PC-3 (cell line): ENCODE data around the gene EMP2. TPM values are rescaled to one million over a fixed set of nuclear protein-coding genes. Genes with fewer than 3 reads are reported as not detected.

ENCODE experiments used
- ATAC-seq: fragments of 200-7000 bp; cut with Tn5 transposase; 2 replicates; pipeline ENCODE4 v1.9.1; 2020; ENCODE audit warnings: mild to moderate bottlenecking, moderate library complexity
- BruUV-seq: library from RNA; stranded (reverse); fragments of 400-500 nt; replicated peaks from 2 replicates; lab custom pipeline; 2021; lab: Mats Ljungman, UMichigan
- CTCF ChIA-PET: fragments of 300-600 bp; sonication (Branson Sonifier 250); formaldehyde crosslinking; loops from one replicate; lab custom pipeline; 2022; ENCODE audit warnings: antibody characterized with exemption; lab: Charles Lee
- POLR2A ChIA-PET: fragments of 300-600 bp; sonication (Branson Sonifier 250); formaldehyde crosslinking; loops from one replicate; lab custom pipeline; 2022; ENCODE audit warnings: antibody characterized with exemption; ENCODE audit not compliant: unreplicated experiment; lab: Charles Lee
- DNase-seq: peaks from one replicate; pipeline ENCODE4 v3.0.0-alpha.2; 2015
- H2AFZ ChIP-seq: fragments of 300-600 bp; sonication (generic); 2 replicates; pipeline ENCODE4 v1.6.0; 2016; ENCODE audit warnings: antibody characterized with exemption, low read length
- H3F3A ChIP-seq: fragments of 300-600 bp; sonication (generic); one replicate; pipeline ENCODE4 v1.6.0; 2017; ENCODE audit warnings: antibody characterized with exemption, low read length, control low read depth, mild to moderate bottlenecking; ENCODE audit not compliant: unreplicated experiment
- H3K27ac ChIP-seq: fragments of 300-600 bp; sonication (generic); 2 replicates; pipeline ENCODE4 v1.5.1; 2016; ENCODE audit warnings: mild to moderate bottlenecking, low read length
- H3K27me3 ChIP-seq: fragments of 300-600 bp; sonication (generic); 2 replicates; pipeline ENCODE4 v1.6.1; 2016; ENCODE audit warnings: low read length, mixed read lengths
- H3K36me3 ChIP-seq: fragments of 300-600 bp; sonication (generic); 2 replicates; pipeline ENCODE4 v1.6.1; 2016; ENCODE audit warnings: low read depth, mixed run types, low read length, mixed read lengths
- H3K4me1 ChIP-seq: fragments of 300-600 bp; sonication (generic); 2 replicates; pipeline ENCODE4 v1.5.1; 2016; ENCODE audit warnings: low read length; ENCODE audit not compliant: insufficient read depth
- H3K4me2 ChIP-seq: fragments of 300-600 bp; sonication (generic); 2 replicates; pipeline ENCODE4 v1.6.0; 2016; ENCODE audit warnings: low read length
- H3K4me3 ChIP-seq: fragments of 300-600 bp; sonication (generic); 2 replicates; pipeline ENCODE4 v1.5.1; 2016; ENCODE audit warnings: mild to moderate bottlenecking, low read length, mixed read lengths
- H3K79me2 ChIP-seq: fragments of 300-600 bp; sonication (generic); 2 replicates; pipeline ENCODE4 v1.6.1; 2017; ENCODE audit warnings: low read length, mixed read lengths
- H3K9ac ChIP-seq: fragments of 300-600 bp; sonication (generic); 2 replicates; pipeline ENCODE4 v1.6.0; 2016; ENCODE audit warnings: mild to moderate bottlenecking, low read length
- H3K9me2 ChIP-seq: fragments of 300-600 bp; sonication (generic); replicated peaks from 2 replicates; pipeline ENCODE4 v1.6.1; 2016; ENCODE audit warnings: mixed run types, low read length, mixed read lengths
- H3K9me3 ChIP-seq: fragments of 300-600 bp; sonication (generic); 2 replicates; pipeline ENCODE4 v1.6.1; 2016; ENCODE audit warnings: low read length, mixed read lengths
- H4K20me1 ChIP-seq: fragments of 300-600 bp; sonication (generic); 2 replicates; pipeline ENCODE4 v1.6.1; 2016; ENCODE audit warnings: low read length, mixed read lengths
- CTCF ChIP-seq: fragments of 300-600 bp; sonication (generic); conservative IDR thresholded peaks from 2 replicates; pipeline ENCODE4 v1.5.1; 2017; ENCODE audit warnings: antibody characterized with exemption, low read depth, mild to moderate bottlenecking, low read length
- EZH2 ChIP-seq: fragments of 300-600 bp; sonication (generic); IDR thresholded peaks from one replicate; pipeline ENCODE4 v1.6.1; 2017; ENCODE audit warnings: antibody characterized with exemption, mild to moderate bottlenecking, low read length; ENCODE audit not compliant: unreplicated experiment
- EZH2phosphoT487 ChIP-seq: fragments of 300-600 bp; sonication (generic); IDR thresholded peaks from 2 replicates; pipeline ENCODE4 v1.6.1; 2018; ENCODE audit warnings: mild to moderate bottlenecking, antibody characterized with exemption, low read length, borderline replicate concordance
- intact Hi-C: fragments of 100-400 bp; cut with micrococcal nuclease; formaldehyde crosslinking; loops from 2 replicates; pipeline ENCODE4 v1.9.0; 2023
- total RNA-seq: library from RNA; depleted of rRNA; stranded (reverse); fragments of >200 nt; gene quantifications from 2 replicates; pipeline ENCODE4 v1.2.3, GENCODE V29; 2014

EMP2 gene
- total RNA-seq, 1 experiment from 2014 or later, result 38.7 TPM

- Histone ChIP-seq H3K79me2 (peaks cover 86% of the 10 kb centered on the region), H3K4me2 (peak overlapping the region; percentile 71)
- ATAC-seq, result no peak
Observed at GRCh38 chr16:10576390-10577304, 3.8 kb downstream of the EMP2 start.

GRCh38 chr16:10575506-10576130 is 4.8 kb downstream of the EMP2 start:
- no peak overlapping the region for H3K4me3 ChIP-seq
- no peak overlapping the region for H3K9ac ChIP-seq
- H3F3A ChIP-seq, result no peaks in the 10 kb centered on the region
- no peaks in the 10 kb centered on the region for H3K36me3 ChIP-seq
- ChIA-PET POLR2A (no interaction called here), CTCF (no interaction called here)
- ATAC-seq (no peak), DNase-seq (no peak)
- peaks cover 31% of the 10 kb centered on the region for H3K4me1 ChIP-seq
- H3K4me2 ChIP-seq, result no peak overlapping the region
- TF ChIP-seq CTCF (no peak), EZH2 (no peak), EZH2phosphoT487 (no peak)
- H3K9me2 ChIP-seq, result no peaks in the 10 kb centered on the region
- H3K9me3 ChIP-seq, result no peaks in the 10 kb centered on the region
- H3K27ac ChIP-seq, result no peak overlapping the region
- peaks cover 96% of the 10 kb centered on the region for H3K79me2 ChIP-seq
- no peaks in the 10 kb centered on the region for H3K27me3 ChIP-seq
- BruUV-seq, result no TSS peak
- intact Hi-C loops, result loop anchor here (5.0 kb wide), 2 partner anchors 63 to 92 kb away; no protein-coding TSS in a partner anchor
- H4K20me1 ChIP-seq, result peaks cover 16% of the 10 kb centered on the region; the same call in 1 of the 2 replicates
- no peak overlapping the region for H2AFZ ChIP-seq

More at GRCh38 chr16:10576390-10577304, 3.8 kb downstream of the EMP2 start:
- H3K4me1 ChIP-seq, result peaks cover 37% of the 10 kb centered on the region
- no peak for TF ChIP-seq EZH2phosphoT487
- no peak for TF ChIP-seq EZH2
- no peak for TF ChIP-seq CTCF
- no peaks in the 10 kb centered on the region for H3K9me3 ChIP-seq
- peaks cover 16% of the 10 kb centered on the region; the same call in 1 of the 2 replicates for H4K20me1 ChIP-seq
- POLR2A ChIA-PET, result no interaction called here
- no peaks in the 10 kb centered on the region for H3K27me3 ChIP-seq
- H2AFZ ChIP-seq, result no peak overlapping the region
- H3K27ac ChIP-seq, result no peak overlapping the region
- H3F3A ChIP-seq, result no peaks in the 10 kb centered on the region
- no peaks in the 10 kb centered on the region for H3K9me2 ChIP-seq
- CTCF ChIA-PET, result no interaction called here
- H3K4me3 ChIP-seq, result no peak overlapping the region; the same call in 1 of the 2 replicates
- no peak for DNase-seq
- H3K36me3 ChIP-seq, result no peaks in the 10 kb centered on the region
- BruUV-seq, result no TSS peak
- intact Hi-C loops, result loop anchor here (5.0 kb wide), 2 partner anchors 64 to 91 kb away; no protein-coding TSS in a partner anchor
- H3K9ac ChIP-seq, result no peak overlapping the region
